GM12892 (cell line): Measurements from ENCODE around the gene MME.

Experiments used
- POLR2A ChIP-seq: IDR thresholded peaks from 2 replicates; pipeline ENCODE4 v1.6.1; 2011; ENCODE audit warnings: low read depth, low read length, control low read depth
- POLR2AphosphoS5 ChIP-seq: IDR thresholded peaks from 2 replicates; pipeline ENCODE4 v1.6.1; 2011; ENCODE audit warnings: low read depth, low read length, control low read depth
- TAF1 ChIP-seq: IDR thresholded peaks from 2 replicates; pipeline ENCODE4 v1.6.1; 2011; ENCODE audit warnings: low read depth, mild to moderate bottlenecking, control low read depth, low read length, borderline replicate concordance

DNA sequence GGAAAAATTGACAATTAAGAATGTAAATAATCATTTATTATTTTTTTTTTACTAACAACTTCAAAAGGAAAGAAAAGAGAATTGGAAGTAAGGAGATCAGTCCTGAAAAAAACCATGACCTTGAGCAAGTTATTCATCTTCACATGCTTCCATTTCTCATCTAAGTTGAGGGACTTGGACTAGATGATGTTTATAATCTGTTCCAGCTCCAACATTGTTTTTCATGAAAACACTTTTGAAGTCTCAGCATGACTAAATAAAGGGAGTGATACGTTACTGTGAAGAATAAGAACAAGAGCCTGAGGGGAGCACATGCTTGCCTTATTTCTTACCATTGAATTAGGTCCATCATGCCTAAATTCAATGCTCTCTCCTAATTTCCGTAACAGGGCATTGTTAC, 117.7 kb downstream of the MME start:
- TF ChIP-seq POLR2AphosphoS5 = no peak
- TF ChIP-seq POLR2A = no peak
- no peak for TF ChIP-seq TAF1
